ENCODE measurements around the gene ANKRD13D.
"Not testable (repeated sequence)": the region's sequence is repeated elsewhere in the genome, so short reads cannot be mapped to it uniquely, and the experiment has no call there.

The ANKRD13D gene

GRCh38 chr11:67304511-67305113 lies 15.5 kb downstream of the ANKRD13D start:
- DNase-seq = peak; percentile 58

DNA sequence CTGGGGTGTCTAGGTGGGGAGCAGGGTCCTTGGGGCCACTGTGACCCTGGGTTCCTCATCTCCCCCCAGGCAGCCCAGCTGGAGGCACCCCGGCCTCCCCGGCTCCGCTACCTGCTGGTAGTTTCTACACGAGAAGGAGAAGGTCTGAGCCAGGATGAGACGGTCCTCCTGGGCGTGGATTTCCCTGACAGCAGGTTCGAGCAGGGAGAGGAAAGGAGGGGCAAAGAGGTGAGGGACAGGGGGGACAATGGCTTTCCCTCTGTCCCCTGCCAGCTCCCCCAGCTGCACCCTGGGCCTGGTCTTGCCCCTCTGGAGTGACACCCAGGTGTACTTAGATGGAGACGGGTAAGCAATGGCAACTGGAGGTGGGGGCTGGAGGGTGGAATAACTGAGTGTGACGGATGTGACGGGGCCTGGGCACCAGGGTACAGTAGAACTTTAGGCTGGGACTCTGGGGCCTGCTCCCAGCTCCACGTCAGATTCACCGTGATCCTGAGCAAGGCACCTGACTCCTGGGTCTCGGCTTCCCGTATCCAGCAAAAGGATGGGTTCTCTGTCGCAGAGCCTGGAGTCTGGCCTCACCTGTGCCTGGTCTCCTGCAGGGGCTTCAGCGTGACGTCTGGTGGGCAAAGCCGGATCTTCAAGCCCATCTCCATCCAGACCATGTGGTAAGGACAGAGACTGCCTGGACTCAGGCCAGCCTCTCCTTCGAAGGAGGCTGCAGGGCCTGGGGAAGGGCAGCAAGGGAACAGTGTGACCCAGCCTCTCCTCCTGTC lies 17.9 kb downstream of the ANKRD13D start:
- peak; percentile 47 for DNase-seq

- peak; percentile 53 for DNase-seq
Observed at GRCh38 chr11:67307545-67308001, 18.5 kb downstream of the ANKRD13D start.

DNA sequence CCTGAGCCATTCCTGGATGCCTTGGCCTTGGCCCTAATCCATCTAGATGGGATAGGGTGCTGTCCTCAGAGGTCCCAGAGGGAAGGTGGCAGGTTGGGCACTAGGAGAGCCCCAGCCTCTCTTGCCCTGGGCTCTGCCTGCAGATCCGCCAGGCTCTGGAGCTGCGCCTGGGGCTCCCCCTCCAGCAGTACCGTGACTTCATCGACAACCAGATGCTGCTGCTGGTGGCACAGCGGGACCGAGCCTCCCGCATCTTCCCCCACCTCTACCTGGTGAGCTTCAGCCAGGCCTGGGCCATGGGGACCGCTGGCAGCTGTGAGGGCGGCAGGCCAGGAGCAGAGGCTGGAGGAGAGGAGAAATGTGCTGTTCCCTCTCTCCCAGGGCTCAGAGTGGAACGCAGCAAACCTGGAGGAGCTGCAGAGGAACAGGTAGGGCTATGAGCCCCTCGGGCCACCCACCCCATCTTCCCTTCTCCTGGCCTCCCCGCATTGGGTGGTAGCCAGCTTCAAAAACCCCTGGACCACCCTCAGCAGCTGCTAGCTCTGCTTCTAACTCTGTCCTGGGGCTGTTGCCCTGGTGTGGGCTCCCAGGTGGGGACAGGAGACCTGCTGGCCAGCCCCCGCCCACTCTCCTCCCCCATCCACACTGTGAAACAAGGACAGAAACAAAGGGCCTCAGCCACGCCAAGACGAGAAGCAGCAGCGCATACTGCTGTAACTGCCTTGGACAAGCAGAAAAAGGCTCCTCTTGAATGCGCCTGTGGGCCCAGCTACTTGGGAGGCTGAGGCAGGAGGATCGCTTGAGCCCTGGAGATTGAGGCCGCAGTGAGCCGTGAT lies 19.1 kb downstream of the ANKRD13D start:
- peak; percentile 46 for DNase-seq

- DNase-seq = no peak
Observed at GRCh38 chr11:67309166-67309565, 20.1 kb downstream of the ANKRD13D start.

GRCh38 chr11:67309661-67310061 lies 20.6 kb downstream of the ANKRD13D start:
- DNase-seq = peak; percentile 62

DNA sequence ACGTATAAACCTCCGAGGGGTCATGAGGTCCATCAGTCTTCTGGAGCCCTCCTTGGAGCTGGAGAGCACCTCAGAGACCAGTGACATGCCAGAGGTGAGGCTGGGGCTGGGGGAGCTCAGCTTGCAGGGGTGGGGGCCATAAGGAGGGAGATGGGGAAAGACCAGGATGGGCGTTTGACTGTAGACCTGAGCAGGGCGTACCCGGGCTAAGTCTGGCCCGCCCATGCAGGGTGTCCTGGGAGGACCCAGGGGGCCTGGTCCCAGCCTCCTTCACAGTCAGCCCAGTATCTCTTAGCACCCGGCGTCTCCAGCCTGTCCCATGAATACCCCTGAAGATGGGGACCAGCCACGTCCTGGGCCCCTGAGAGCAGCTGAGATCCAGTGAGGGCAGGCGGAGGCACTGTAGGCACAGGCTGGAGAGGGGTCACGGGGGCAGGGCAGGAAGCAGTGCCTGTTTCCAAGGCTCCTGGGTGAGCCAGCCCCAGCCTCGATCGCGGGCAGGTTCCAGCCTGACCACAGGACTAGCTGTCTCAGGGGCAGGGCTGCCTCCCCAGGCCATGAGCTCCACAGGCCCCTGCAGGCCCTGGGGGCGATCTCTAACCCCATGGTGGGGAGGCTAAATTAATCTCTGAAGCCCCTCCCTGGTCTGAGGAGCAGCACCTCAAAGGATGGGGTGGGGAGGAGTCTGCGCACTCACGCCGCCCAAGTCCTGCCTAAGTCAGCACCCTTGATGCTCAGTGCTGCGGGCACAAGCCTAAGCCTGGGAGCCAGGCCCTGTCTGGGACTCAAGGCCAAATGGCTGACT lies 21.3 kb downstream of the ANKRD13D start:
- DNase-seq = peak; percentile 58

GRCh38 chr11:67311051-67311555 lies 22.0 kb downstream of the ANKRD13D start:
- DNase-seq = no peak

- peak; percentile 64 for DNase-seq
Observed at GRCh38 chr11:67311556-67312082, 22.5 kb downstream of the ANKRD13D start.

DNA sequence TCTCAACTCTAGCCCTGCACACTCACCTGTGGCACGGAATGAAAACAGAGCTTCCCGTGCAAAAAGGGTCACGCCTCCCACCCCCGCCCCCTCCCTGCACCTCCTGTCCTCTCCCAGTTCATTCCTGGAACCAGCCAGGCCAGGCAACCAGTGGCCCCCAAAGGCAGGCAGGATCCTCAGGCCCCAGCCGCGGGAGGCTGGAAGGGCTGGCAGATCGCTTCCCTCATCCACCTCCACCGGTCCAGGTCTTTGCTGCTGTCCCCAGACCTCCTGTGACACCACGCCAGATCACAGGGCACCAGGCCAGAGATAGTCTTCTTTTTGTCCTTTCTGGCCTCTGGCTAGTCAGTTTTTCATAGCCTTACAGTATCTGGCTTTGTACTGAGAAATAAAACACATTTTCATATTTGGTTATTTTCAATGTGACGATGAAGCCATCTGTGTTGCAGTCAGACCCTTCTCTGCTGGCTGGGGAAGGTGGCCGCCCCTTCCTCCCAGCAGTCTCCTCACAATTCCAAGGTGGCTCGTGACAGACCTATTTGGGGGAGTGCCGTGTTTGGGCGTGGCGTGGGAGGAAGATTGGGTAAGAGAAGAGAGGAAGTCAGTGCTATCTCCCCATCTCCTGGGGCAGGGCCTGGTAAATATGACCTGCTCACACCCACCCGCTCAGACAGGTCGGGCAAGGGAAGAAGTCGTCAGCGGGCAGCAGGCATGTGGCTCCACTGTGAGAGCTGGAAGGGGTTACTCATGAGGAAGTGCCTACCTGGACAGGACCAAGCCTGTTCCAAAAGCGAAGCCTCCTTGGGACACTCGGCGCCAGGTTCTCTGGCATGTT lies 23.3 kb downstream of the ANKRD13D start:
- DNase-seq = peak; percentile 84

GRCh38 chr11:67313125-67313890 lies 24.2 kb downstream of the ANKRD13D start:
- no peak for DNase-seq

DNA sequence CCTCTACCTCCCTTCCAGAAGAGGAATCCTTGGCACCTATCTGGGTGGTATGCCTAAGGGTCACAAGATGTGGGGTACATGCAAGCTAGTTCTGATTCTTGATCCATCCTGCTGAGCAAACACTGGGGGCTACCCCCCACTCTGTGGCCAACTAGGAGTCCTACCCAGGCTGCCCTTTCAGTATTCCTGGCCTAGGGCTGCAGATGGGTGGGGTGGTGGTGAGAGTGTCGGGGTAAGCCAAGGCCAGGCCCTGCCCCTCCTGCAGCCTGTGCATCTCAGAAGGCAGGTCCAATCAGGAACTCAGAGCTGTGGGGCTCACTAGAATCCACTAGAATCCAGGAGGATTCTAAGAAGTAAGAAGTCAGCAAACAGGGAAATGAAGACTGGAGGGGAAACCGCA lies 25.1 kb downstream of the ANKRD13D start:
- no peak for DNase-seq

DNA sequence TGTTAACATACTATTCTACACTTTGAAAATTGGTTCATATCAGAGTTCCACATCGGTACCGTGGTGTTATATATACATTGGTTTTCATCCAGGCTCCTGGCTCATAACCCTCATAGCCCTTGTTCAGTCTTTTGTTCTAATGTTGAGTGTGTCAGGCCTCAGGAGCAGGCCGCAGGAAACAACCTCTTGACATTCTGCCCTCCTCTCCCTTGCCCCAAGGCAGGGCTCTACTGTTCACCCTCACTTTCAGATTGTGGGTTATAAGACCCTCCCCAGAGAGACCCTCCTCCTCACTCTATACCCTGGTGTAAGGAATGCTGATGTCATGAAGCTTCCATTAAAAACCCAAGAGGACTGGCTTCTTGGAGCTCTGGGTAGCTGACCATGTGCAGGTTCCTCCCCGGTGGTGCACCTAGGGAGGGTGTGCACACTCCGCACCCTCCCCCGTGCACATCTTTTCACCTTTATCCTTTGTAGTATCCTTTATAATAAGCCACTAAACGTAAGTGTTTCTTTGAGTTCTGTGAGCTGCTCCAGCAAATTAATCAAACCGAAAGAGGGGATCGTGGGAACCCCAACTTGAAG lies 26.3 kb downstream of the ANKRD13D start:
- DNase-seq = no peak

GRCh38 chr11:67316882-67317204 lies 27.7 kb downstream of the ANKRD13D start:
- no peak for DNase-seq

DNA sequence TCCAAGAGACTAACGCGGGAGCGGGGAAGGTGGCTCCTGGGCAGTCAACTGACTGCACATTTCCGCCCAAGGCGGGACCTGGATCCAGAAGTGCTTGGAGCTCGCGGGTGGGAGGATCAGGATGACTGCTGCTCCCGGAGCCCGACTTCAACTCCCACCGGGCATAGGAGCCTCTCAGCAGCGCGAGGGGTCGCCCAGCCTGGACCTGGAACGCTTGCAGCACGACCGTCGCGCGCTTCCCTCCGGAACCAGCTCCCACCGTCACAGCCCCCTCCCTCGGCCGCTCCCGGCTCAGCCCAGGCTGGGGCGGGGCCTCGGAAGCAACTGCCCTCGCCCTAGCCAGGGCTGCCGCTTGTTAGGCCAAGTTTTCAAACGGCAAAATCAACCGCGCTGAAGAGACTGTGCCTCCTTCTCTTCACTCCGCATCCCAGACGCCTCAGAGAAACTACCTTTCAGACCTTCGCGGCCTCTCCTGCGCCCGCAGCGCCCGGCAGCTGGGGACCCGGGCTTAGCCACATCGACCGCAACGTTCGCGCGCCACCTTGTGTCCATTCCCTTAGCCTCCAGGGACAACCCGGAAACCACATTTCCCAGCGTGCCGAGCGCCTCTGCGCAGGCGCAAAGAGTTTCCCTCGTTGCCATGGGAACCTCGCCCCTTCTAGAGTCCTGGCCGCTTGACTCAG lies 28.2 kb downstream of the ANKRD13D start:
- peak; percentile 99 for DNase-seq

GRCh38 chr11:67317888-67318555 lies 28.9 kb downstream of the ANKRD13D start:
- no peak for DNase-seq

- DNase-seq = not testable (repeated sequence)
Observed at GRCh38 chr11:67318876-67319275, 29.8 kb downstream of the ANKRD13D start.

DNA sequence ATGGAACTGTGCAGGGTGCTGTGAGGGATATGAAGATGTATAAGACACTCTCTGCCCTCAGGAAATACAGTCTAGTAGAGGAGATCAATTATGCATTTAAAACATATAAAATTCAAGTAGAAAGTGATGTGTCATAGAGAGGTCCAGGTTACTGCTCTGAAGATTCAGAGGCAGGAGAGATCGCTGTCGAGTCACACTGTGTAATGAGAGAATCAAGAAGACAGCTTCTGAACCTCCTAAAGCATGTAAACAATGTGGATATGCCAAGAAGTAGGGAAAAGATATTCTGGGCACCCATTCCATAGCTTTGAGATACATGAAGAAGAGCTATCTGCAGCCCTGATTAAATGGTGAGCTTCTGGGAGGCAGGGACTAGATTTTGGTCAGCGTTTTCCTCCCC lies 30.9 kb downstream of the ANKRD13D start:
- no peak for DNase-seq

DNA sequence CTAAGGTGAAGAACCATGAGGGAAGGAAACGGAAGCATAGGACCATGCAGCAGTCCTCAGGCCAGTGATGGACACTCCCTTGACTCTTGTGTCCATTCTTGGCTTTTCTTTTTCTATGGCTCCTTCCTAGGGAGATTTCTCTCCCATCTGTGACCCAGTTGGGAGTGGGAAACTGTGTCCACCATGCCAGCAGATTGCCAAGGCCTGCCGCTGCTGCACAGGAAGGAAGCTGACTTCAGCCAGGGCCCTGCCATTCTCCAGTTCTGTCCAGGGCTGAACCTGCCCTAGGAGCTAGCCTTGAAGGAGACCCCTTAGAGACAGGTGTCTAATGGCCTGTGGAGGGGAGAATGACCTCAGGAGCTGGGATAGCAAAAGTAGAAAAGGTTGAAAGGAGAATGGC lies 31.6 kb downstream of the ANKRD13D start:
- peak; percentile 38 for DNase-seq
